ENCODE data around the gene NET1.

DNA sequence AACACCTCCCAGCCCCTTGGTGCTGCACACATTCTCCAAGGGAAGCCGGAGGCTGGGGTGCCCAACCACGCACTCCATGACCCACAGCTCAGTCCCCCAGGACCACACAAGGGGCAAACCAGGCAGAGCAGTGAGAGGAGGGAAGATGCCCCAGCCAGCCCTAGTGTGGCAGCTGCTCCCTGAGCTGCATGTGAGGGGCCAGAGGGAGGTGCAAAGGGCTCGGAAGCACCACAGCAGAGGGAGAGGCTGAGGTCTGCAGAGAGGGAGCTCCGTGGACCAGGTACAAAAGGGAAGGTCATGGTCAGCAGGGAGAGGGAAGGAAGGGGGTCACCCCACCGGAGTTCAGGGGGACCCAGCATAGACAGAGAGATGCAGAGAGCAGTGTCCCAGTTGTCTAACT, 88.6 kb downstream of the NET1 start:
- TF ChIP-seq POLR2A (IDR thresholded peaks at IDR 0.05; ENCODE audit: low read length) (no peak), GATA1 (IDR thresholded peaks at IDR 0.05; ENCODE audit: low read depth, low read length) (no peak)
